Measurements from ENCODE around the gene TOP3B. TPM values are rescaled to one million over a fixed set of nuclear protein-coding genes. Genes with fewer than 3 reads are reported as not detected.

The TOP3B gene
- total RNA-seq, 3 donors from 2014 or later = 30.4 to 40.0 (median 38.3) TPM

GRCh38 chr22:21984793-21985192 is 2.2 kb upstream of the TOP3B start:
- H3K4me3 ChIP-seq = no peak overlapping the region
- peak; percentile 13 for ATAC-seq
- no peak for TF ChIP-seq CTCF (IDR thresholded peaks at IDR 0.05)
- no peaks in the 10 kb centered on the region for H3K9me3 ChIP-seq
- H3K36me3 ChIP-seq (ENCODE audit: low read depth) = no peaks in the 10 kb centered on the region
- H3K4me1 ChIP-seq (ENCODE audit: low read depth) = peaks cover 2% of the 10 kb centered on the region
- intact Hi-C loops (cut with DNase I, micrococcal nuclease) = no loop called here
- DNase-seq = peak in 1 of 3 donors; percentile 33

- TF ChIP-seq CTCF (IDR thresholded peaks at IDR 0.05) = no peak
- no peak for DNase-seq
- Histone ChIP-seq H3K9me3 (no peaks in the 10 kb centered on the region), H3K4me1 (ENCODE audit: low read depth) (peaks cover 2% of the 10 kb centered on the region), H3K36me3 (ENCODE audit: low read depth) (no peaks in the 10 kb centered on the region), H3K4me3 (peak overlapping the region; percentile 96)
- intact Hi-C loops (cut with DNase I, micrococcal nuclease) = no loop called here
- ATAC-seq = no peak
These were observed 713 bp downstream of the TOP3B start for GRCh38 chr22:21981874-21982273.

GRCh38 chr22:21980547-21980946 is 2.0 kb downstream of the TOP3B start:
- TF ChIP-seq CTCF (IDR thresholded peaks at IDR 0.05) = no peak
- peak in 1 of 3 donors; percentile 26 for DNase-seq

DNA sequence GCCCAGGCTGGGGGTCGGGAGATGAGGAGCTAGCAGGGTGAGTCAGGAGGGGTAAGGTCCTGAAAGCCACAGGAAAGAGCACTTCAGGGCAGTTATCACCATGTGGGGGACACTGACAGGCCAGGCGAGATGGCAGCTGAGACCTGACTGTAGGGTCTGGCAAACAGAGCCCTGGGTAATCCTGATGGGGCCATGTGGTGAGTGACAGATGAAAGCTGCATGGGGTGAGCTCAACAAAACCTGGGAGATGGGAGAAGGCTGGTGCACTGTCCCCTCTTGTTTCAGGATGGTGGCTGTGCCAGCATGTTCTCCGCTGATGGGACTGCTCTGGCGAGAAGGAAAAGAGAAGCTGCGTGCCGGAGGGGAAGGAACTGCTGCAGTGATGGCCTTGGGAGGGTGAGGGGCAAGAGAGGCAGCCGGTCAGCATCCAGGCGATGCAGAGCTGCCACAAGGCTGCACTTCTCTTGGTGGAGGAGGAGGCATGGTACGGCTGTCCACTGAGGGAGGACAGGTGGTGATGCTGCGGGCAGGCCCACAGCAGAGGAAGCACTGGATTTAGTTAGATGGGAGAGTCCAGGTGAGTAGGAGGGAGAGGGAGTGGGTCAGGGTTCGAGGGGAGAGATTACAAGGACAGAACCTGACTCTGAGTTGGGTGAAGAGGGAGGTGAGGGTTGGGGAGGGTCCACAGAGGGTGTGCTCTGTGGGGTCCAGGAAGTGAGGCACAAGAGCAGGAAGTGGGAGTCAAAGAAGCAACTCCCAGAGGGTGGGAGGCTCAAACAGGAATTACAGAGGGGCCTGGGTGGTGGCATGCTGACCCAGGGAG is 3.8 kb downstream of the TOP3B start:
- ATAC-seq (no peak), DNase-seq (no peak)
- peaks cover 2% of the 10 kb centered on the region for H3K4me1 ChIP-seq (ENCODE audit: low read depth)
- no peak for TF ChIP-seq CTCF (IDR thresholded peaks at IDR 0.05)
- intact Hi-C loops (cut with DNase I, micrococcal nuclease) = no loop called here
- peaks cover 6% of the 10 kb centered on the region for H3K36me3 ChIP-seq (ENCODE audit: low read depth)
- no peaks in the 10 kb centered on the region for H3K9me3 ChIP-seq
- no peak overlapping the region for H3K4me3 ChIP-seq

More at GRCh38 chr22:21980547-21980946, 2.0 kb downstream of the TOP3B start:
- no peak overlapping the region for H3K4me3 ChIP-seq
- intact Hi-C loops (cut with DNase I, micrococcal nuclease) = no loop called here
- no peaks in the 10 kb centered on the region for H3K9me3 ChIP-seq
- ATAC-seq = no peak
- no peaks in the 10 kb centered on the region for H3K36me3 ChIP-seq (ENCODE audit: low read depth)
- peaks cover 2% of the 10 kb centered on the region for H3K4me1 ChIP-seq (ENCODE audit: low read depth)

- Histone ChIP-seq H3K36me3 (ENCODE audit: low read depth) (peaks cover 6% of the 10 kb centered on the region), H3K9me3 (no peaks in the 10 kb centered on the region), H3K4me3 (no peak overlapping the region), H3K4me1 (ENCODE audit: low read depth) (no peaks in the 10 kb centered on the region)
- DNase-seq (peak in 1 of 3 donors; percentile 13), ATAC-seq (no peak)
- intact Hi-C loops (cut with DNase I, micrococcal nuclease) = no loop called here
- TF ChIP-seq CTCF (IDR thresholded peaks at IDR 0.05) = no peak
These were observed 4.8 kb downstream of the TOP3B start for GRCh38 chr22:21977814-21978213.
